ENCODE data around the gene RHOA. TPM values are rescaled to one million over a fixed set of nuclear protein-coding genes. Genes with fewer than 3 reads are reported as not detected.
"Not testable (repeated sequence)": the region's sequence is repeated elsewhere in the genome, so short reads cannot be mapped to it uniquely, and the experiment has no call there.

RHOA gene
- total RNA-seq, 2 donors from 2014 or later, result 412 to 421 TPM

DNA sequence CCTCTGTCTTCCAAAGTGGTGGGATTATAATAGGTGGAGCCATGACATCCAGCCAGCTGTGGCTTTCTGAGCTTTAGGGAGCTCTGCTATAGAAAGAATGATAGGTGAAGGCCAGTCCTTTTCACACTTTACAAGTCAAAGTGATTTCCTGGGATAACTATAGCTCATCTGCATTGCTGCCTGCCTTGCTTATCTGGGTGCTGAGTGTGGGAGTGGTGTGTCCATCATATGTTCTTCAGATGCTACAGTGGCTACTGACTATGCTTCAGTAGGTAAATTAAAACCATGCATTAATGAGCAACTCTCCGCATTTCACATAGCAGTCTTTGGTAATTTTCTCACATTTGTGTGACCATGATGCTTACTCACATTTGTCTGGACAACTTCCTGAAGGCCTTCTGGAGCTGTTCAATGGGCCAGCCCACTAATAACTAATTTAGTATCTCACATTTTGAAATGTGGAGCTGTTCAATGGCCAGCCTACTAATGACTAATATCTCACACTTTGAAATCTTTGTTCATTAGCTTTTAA is 23.4 kb downstream of the RHOA start:
- no peak overlapping the region for H3K27ac Mint-ChIP-seq
- ATAC-seq, result no peak

DNA sequence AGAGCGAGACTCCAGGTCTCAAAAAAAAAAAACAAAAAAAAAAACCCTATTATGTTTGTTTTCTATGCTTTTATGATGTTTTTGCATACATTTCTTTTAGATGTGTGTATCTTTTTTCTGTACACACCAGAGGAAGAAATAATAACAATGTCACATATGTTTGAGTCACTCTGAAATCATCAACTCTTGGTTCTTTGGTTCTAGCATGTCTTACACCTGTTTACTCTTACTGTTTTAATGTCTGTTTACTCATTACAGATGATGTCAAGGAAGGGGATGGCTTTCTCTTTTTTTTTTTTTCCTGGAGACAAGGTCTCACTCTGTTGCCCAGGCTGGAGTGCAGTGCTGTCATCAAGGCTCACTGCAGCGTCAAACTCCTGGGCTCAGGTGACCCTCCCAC is 24.1 kb downstream of the RHOA start:
- H3K36me3 Mint-ChIP-seq, result no peaks in the 10 kb centered on the region
- no peak overlapping the region for H3K27ac Mint-ChIP-seq
- H3K9me3 Mint-ChIP-seq, result no peaks in the 10 kb centered on the region
- no peak for DNase-seq (ENCODE audit: low spot score in 2 of 2)
- peak in 1 of 2 donors; percentile 32 for ATAC-seq

More for the DNA sequence above, 23.4 kb downstream of the RHOA start:
- DNase-seq (ENCODE audit: low spot score in 2 of 2), result no peak
- no peaks in the 10 kb centered on the region for H3K36me3 Mint-ChIP-seq
- H3K9me3 Mint-ChIP-seq, result no peaks in the 10 kb centered on the region

DNA sequence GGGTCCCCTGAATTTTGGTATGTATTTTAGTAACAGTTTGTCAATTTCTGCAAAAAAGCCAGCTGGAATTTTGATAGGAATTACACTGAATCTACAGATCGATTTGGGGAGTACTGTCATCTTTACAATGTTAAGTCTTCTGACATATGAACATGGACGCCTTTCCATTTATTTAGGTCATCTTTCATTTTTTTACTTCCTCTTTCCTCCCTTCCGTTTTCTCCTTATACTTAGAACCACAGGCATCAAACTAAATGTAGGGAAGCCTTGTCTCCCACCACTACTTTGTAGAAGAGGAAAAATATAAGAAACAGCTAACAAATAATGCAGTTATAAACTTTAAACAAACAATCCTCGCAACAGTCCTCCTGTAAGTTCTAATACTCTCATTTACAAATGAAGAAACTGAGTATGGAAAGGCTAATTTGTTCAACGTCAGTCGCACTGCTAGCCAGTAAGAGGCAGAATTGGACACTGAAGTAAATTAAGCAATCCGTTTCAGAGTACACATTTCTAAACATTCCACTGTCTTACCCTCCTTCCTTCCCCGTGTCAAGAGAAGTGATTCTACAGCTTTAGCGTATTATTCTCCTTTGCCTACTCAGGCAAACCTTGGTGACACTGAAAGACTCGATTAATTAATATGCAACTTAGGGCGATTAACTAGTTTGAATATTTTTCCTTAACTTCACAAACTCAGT is 25.6 kb downstream of the RHOA start:
- no peak for ATAC-seq
- DNase-seq (ENCODE audit: low spot score in 2 of 2), result no peak
- Mint-ChIP-seq H3K36me3 (no peaks in the 10 kb centered on the region), H3K9me3 (no peaks in the 10 kb centered on the region), H3K27ac (peak overlapping the region in 1 of 2 donors; percentile 85)

DNA sequence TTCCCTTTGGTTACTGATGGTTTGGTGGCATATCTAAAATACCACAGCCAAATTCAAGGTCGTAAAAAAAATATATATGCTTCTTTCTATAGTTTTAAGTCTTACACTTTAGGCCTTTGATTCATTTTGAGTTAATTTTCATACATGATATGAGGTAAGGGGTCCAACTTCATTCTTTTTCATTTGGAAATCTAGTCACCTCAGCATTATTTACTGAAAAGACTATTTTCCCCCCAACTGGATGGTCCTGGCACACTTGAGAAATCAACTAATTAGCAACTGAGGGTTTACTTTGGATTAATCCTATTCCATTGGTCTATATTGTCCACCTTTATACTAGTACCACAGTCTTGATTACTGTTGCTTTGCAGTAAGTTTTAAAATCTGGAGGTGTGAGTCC is 26.2 kb downstream of the RHOA start:
- Mint-ChIP-seq H3K9me3 (no peaks in the 10 kb centered on the region), H3K36me3 (no peaks in the 10 kb centered on the region), H3K27ac (no peak overlapping the region)
- ATAC-seq, result no peak
- no peak for DNase-seq (ENCODE audit: low spot score in 2 of 2)

DNA sequence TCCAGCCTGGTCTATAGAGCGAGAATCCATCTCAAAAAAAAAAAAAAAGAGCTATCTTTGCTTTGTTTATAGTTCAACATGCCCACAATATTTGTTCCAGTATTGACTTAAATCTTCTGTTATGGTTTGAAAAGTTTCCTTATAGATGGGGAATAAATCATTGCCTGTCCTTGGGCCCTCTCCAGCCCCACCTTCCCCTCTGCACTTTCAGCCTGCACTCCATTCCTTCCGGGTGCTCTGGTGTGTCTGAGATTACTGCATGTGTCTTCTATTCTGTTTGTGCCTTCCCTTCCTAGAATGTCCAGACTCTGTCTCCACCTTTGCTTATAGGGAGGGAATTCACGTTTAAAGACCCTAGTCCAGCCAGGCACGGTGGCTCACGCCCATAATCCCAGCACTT is 28.4 kb downstream of the RHOA start:
- Mint-ChIP-seq H3K27ac (no peak overlapping the region), H3K9me3 (peaks cover 0 to 8% of the 10 kb centered on the region in 2 donors), H3K36me3 (peaks cover 0 to 10% of the 10 kb centered on the region in 2 donors)
- DNase-seq (ENCODE audit: low spot score in 2 of 2), result no peak
- ATAC-seq, result no peak

DNA sequence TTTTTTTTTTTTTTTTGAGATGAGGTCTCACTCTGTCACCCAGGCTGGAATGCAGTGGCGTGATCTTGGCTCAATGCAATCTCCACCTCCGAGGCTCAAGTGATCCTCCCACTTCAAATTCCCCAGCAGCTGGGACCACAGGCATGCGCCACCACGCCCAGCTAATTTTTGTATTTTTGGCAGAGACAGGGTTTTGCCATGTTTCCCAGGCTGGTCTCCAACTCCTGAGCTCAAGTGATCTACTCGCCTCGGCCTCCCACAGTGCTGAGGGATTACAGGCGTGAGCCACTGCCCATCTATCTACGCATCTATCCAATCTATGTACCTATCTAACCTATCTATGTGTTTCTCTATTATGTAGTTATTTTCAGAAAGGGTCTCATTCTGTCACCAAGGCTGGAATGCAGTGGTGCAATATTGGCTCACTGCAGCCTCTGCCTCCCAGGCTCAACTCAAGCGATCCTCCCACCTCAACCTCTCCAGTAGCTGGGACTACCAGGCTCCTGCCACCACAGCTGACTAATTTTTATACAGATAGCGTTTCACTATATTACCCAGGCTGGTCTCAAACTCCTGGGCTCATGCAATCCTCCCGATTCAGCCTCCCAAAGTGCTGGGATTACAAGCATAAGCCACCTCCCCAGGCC is 33.4 kb downstream of the RHOA start:
- H3K27ac Mint-ChIP-seq, result peak overlapping the region in 1 of 2 donors; percentile 95
- H3K9me3 Mint-ChIP-seq, result peaks cover 0 to 8% of the 10 kb centered on the region in 2 donors
- ATAC-seq, result peak in 1 of 2 donors; percentile 11
- peaks cover 3 to 35% of the 10 kb centered on the region in 2 donors for H3K36me3 Mint-ChIP-seq
- no peak for DNase-seq (ENCODE audit: low spot score in 2 of 2)

DNA sequence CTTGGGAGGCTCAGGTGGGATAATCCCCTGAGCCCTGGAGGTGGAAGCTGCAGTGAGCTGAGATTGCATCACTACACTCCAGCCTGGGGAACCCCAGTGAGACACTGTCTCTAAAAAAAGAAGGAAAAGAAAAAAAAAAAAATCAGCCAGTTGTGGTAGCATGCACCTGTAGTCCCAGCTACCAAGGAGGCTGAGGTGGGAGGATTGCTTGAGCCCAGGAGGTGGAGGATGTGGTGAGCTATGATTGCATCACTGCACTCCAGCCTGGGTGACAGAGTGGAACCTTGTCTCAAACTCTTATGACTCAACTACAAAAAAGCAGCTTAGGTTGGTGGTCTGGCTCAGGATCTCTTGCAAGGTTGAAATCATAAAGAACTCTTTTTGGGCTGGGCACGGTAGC is 34.3 kb downstream of the RHOA start:
- ATAC-seq, result peak; percentile 96 to 97
- Mint-ChIP-seq H3K36me3 (peaks cover 9 to 43% of the 10 kb centered on the region in 2 donors), H3K9me3 (peaks cover 0 to 8% of the 10 kb centered on the region in 2 donors), H3K27ac (peak overlapping the region; percentile 73 to 95)
- peak; percentile 38 to 84 for DNase-seq (ENCODE audit: low spot score in 2 of 2)

DNA sequence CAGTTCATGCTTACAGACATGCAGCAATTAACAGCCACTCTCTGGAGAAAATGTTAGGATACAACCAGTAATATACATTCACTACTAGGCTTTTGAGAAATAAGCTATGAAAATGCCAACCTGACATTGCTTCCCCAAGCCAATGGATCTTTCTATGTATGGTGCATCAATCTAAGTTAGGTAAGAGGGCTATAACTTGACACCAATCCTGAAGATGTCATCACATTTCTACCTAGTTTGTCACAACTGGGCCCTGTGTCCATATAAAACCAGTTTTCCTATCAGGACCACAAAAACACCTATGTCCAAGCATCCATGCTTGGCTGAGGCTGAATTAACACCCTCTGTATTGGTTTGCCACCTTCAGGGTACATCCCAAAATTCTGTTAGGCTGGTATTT is 39.8 kb downstream of the RHOA start:
- peaks cover 9 to 42% of the 10 kb centered on the region in 2 donors for H3K36me3 Mint-ChIP-seq
- H3K9me3 Mint-ChIP-seq, result no peaks in the 10 kb centered on the region
- ATAC-seq (no peak), DNase-seq (ENCODE audit: low spot score in 2 of 2) (no peak)
- peak overlapping the region in 1 of 2 donors; percentile 56 for H3K27ac Mint-ChIP-seq

DNA sequence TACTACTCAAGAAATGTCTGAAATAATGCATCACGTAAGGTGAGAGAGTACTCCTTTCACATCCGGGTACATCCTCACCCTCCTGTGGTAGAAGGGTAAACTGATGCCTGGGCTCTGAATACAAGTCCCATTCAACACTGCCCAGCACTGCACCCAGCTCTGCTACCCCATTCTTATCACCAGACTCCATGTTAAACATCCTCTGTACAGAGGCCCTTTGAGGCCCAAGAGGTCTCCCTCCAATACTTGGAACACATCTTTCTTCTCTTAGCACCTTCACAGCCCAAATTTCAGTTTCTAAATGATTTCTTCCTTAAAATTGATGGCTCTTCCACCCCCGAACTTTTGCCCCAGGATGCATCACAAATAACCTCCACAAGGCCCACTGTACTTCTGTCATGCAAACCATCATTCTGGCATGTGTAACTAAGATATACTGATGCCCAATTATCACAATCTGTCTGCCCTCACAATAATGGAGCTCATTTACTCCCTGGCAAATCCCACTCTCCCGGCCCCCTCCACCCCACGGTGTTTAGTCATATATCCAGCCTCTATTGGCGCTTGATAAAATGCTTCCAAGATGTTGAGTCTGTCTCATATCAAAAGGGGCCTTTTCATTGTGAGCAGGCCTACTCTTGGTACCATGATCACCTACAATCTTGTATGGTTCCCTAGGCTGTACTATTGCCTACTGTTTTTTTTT is 41.0 kb downstream of the RHOA start:
- DNase-seq (ENCODE audit: low spot score in 2 of 2), result no peak
- Mint-ChIP-seq H3K36me3 (peaks cover 9 to 50% of the 10 kb centered on the region in 2 donors), H3K27ac (peak overlapping the region; percentile 0 to 77), H3K9me3 (no peaks in the 10 kb centered on the region)
- peak in 1 of 2 donors; percentile 28 for ATAC-seq

DNA sequence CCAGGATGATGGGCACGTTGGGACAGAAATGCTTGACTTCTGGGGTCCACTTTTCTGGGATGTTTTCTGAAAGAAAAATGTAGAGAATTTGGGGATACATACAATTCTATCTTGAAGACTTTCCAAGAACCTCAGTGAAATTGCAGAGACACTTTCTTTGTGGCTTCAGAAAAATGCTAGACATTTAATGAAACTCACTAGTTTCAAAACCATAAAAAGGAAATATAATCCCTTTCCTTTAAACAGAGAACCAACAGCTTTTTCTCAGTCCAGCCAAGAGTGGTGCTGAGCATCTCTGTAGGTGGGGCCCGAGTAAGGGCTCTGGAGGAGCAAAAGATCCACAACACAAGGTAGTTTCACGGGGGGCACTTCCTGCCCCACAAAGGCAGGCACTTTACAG is 49.2 kb downstream of the RHOA start:
- no peak for ATAC-seq

DNA sequence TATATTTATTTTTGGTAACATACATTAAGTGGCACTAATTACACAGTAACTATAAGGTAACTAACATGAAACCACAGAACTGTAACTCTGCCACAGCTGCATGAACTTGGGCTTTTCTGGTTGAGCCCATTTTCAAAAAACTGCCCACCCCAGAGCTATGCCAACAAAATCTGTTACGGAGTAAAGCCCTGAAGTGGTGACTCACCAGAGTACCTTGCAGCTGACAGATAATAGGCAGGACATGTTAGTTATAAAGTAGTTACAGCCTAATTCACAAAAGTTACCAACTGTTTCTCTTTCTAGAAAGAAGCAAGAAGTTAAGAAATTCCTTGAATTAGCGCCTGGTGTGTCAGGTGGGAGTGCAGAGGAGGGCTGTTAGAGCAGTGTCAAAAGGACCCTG is 52.2 kb downstream of the RHOA start:
- Mint-ChIP-seq H3K9me3 (no peaks in the 10 kb centered on the region), H3K27ac (peak overlapping the region; percentile 50 to 90), H3K36me3 (peaks cover 19 to 47% of the 10 kb centered on the region in 2 donors)
- no peak for ATAC-seq
- no peak for DNase-seq (ENCODE audit: low spot score in 2 of 2)

More for the DNA sequence above, 49.2 kb downstream of the RHOA start:
- DNase-seq (ENCODE audit: low spot score in 2 of 2), result no peak
- H3K36me3 Mint-ChIP-seq, result peaks cover 8 to 47% of the 10 kb centered on the region in 2 donors
- peak overlapping the region; percentile 66 to 79 for H3K27ac Mint-ChIP-seq
- no peaks in the 10 kb centered on the region for H3K9me3 Mint-ChIP-seq

DNA sequence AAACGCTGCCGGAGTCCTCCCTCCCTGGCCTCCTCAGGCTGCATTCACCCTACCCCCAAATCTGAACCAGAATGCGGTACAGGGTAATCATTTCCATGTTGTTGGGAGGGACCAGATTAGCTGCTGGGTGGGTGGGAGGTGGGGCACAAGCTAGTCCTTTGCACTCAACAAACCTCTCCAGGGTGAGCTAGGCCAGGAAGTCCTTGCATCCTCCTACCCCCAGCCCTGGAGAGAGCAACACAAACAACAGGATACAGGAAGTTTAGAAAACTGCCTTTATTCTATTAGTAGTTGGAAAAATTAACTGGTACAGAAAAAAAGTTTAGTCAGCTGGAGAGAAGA is 52.9 kb downstream of the RHOA start:
- ATAC-seq (peak in 1 of 2 donors; percentile 32), DNase-seq (ENCODE audit: low spot score in 2 of 2) (no peak)
- Mint-ChIP-seq H3K9me3 (no peaks in the 10 kb centered on the region), H3K36me3 (peaks cover 19 to 42% of the 10 kb centered on the region in 2 donors), H3K27ac (peak overlapping the region; percentile 90 to 94)

DNA sequence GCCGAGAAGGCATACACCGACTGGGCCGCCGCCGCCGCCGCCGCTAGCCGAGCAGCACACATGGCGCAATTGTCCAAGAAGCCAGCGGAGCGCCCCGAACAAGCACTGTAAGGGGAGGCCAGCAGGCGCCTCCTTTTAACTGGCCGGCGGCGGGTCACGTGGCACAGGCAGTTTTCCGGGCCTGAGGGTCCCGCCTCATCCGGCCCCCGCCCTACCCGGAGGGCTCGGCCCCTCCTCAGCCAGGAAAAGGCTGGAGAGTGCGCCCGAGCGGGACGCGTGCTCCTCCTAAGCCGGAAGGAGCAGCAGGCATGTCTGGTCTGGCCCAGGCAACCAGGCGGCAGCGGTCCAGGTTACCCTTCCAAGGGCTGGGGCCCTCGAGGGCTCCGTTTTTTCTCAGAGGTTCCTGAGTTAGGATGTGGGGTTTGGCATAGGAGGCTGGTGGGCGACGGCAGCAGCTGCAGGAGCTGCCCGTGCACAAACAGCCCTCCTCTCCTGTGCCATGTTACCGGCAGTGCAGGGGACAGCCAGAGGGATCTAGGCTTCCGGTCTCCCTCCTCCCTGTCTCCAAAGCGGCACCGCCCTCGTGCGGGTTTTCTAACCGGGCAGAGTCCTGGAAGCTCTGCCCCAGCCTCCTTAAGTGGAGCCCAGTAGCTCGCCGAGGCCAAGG is 53.4 kb downstream of the RHOA start, which contains the start of gene GPX1:
Gene GPX1 (minus strand): TSS at position 137 of the 667 bp plus-strand sequence. CDS start 75 bp downstream, at position 62.
- Mint-ChIP-seq H3K27ac (peak within 1 kb of the TSS; percentile 90 to 97), H3K9me3 (no peaks in the 10 kb centered on the region), H3K36me3 (peaks cover 19 to 39% of the 10 kb centered on the region in 2 donors)
- peak; percentile 87 to 90 for ATAC-seq
- DNase-seq (ENCODE audit: low spot score in 2 of 2), result peak; percentile 84 to 91

DNA sequence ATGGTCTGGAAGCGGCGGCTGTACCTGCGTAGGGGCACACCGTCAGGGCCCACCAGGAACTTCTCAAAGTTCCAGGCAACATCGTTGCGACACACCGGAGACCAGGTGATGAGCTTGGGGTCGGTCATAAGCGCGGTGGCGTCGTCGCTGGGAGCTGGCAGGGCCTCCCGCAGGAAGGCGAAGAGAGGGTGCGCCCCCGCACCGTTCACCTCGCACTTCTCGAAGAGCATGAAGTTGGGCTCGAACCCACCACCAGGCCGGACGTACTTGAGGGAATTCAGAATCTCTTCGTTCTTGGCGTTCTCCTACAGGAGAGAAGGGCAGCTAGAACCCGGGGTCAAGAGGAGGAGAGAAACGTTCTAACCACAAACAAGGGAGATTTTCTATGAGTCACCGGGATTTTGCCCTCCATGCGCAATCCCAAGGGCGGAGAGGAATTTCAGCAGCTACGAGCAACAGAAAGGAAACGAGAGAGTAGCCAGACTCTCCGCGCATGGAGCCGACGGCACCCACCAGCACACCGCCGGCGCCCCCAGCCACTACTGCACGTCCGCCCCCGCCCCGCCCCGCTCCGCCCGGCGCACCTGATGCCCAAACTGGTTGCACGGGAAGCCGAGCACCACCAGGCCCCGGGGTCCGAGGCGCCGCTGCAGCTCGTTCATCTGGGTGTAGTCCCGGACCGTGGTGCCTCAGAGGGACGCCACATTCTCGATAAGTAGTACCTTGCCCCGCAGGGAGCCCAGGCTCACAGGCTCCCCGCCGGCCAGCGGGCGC is 54.1 kb downstream of the RHOA start:
- ATAC-seq (peak; percentile 39 to 40), DNase-seq (ENCODE audit: low spot score in 2 of 2) (peak; percentile 36 to 66)
- Mint-ChIP-seq H3K27ac (peak overlapping the region; percentile 90 to 97), H3K36me3 (peaks cover 16 to 37% of the 10 kb centered on the region in 2 donors)
- H3K9me3 Mint-ChIP-seq, result not testable (repeated sequence)

DNA sequence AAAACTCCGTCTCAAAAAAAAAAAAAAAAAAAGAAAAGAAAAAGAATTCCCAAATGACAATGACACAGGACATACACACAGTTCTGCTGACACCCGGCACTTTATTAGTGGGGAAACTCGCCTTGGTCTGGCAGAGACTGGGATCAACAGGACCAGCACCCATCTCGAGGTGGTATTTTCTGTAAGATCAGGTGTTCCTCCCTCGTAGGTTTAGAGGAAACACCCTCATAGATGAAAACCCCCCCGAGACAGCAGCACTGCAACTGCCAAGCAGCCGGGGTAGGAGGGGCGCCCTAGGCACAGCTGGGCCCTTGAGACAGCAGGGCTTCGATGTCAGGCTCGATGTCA is 54.7 kb downstream of the RHOA start:
- Mint-ChIP-seq H3K27ac (peak overlapping the region; percentile 90 to 97), H3K36me3 (peaks cover 13 to 31% of the 10 kb centered on the region in 2 donors)
- not testable (repeated sequence) for H3K9me3 Mint-ChIP-seq; DNase-seq (ENCODE audit: low spot score in 2 of 2); ATAC-seq
